GM19324 (cell line): ENCODE results near the gene NLRP3.
"Not testable (repeated sequence)": the region's sequence is repeated elsewhere in the genome, so short reads cannot be mapped to it uniquely, and the experiment has no call there.

Experiments used
- ATAC-seq: cut with Tn5 transposase; IDR thresholded peaks from one replicate; pipeline ENCODE4 v1.9.1; 2021; ENCODE audit warnings: mild to moderate bottlenecking, moderate library complexity; ENCODE audit not compliant: unreplicated experiment, low FRiP score

NLRP3 gene

GRCh38 chr1:247390116-247390791 lies 25.7 kb upstream of the NLRP3 start:
- ATAC-seq = peak; percentile 100

- ATAC-seq = no peak
Observed at GRCh38 chr1:247390996-247391395, 25.0 kb upstream of the NLRP3 start.

DNA sequence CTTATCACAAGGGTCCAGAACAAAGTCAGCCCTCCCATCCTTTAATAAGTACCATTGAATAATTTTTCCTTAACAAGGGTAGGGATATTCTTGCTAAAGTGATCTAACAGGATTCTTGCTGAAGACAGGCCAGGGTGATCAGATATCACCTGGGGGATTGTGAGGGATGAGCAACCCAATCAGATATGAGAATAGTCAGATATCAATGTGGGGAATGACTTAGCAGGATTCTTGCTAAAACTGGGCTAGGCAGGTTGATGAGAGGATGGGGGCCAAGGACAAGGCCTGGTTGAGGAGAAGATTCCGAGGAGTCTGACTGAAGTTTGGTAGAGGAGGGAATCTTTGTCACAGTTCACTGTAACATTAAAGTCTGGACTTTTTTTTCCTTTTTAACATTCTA lies 23.9 kb upstream of the NLRP3 start:
- ATAC-seq = no peak

DNA sequence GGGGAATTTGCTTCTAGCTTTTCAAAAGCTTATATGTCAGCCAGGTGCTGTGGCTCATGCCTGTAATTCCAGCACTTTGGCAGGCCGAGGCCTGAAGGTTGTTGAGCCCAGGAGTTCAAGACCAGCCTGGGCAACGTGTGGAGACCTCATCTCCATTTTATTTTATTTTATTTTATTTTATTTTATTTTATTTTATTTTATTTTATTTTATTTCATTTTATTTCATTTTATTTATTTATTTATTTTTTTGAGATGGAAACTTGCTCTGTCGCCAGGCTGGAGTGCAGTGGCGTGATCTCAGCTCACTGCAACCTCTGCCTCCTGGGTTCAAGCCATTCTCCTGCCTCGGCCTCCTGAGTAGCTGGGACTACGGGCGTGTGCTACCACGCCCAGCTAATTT lies 20.9 kb upstream of the NLRP3 start:
- not testable (repeated sequence) for ATAC-seq

GRCh38 chr1:247400685-247401084 lies 15.3 kb upstream of the NLRP3 start:
- ATAC-seq = no peak

- ATAC-seq = no peak
Observed at GRCh38 chr1:247401310-247402119, 14.5 kb upstream of the NLRP3 start.

DNA sequence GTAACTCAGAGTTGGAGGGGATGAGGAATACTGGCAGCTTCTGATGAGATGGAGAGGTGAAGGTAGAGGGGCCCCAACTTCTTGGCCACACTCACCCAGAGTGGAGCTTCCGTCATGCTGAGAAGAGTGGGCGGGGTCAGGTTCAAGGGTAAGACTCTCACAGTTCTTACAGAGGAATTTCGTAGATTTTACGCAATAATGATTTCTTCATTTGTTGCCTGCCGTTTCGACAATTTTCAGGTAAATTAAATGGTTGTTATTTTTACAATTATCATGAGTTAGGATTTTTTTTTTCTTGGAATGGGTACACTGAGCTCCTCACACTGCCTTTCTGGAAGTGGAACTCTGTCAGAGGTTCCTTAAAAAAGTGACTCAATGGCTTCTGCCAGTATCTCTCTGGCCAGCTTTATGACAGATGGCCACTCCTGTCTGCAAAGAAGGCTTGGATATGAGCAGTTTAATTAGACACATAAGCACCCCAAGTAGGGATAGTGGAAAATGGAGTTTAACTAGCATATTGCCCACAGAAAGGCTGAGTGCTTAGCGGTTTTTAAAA lies 13.8 kb upstream of the NLRP3 start:
- ATAC-seq = no peak

GRCh38 chr1:247406014-247406656 lies 9.8 kb upstream of the NLRP3 start:
- ATAC-seq = no peak

DNA sequence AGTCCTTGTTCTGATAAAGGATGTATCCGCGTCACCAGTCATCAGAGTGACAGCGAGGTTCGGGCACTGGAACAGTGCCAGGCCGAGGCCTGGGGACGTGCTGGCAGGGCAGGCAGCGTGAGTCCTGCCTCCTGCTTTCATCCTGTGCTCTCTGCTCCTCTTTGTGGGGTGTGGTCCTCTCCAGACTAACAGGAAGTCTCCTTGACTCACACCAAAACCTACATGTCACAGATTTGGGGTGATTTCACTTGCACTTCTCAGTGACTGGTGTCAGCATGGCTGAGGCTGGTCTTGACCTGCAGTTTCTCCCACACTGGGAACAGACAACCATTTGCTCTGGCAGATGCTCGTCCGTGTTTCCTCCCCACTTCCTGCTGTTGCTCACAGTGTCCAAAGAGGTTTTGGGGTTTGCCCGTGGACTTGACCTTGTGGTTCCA lies 8.8 kb upstream of the NLRP3 start:
- peak; percentile 77 for ATAC-seq

DNA sequence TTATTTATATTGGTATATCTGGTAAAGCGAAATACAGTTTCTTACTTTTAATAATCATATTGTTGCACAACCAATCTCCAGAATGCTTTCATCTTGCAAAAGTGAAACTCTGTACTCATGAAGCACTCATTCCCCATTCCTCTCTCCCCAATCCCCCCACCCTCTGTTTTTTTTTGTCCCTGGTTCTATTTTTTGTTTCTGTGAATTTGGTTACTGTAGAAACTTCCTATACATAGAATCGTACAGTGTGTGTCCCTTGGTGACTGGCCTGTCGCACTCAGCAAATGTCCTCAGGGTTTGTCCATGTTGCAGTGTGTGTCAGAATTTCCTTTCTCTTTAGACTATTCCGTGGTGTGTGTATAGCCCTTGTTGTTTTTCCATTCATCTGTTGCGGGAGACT lies 7.9 kb upstream of the NLRP3 start:
- ATAC-seq = no peak

- peak; percentile 72 for ATAC-seq
Observed at GRCh38 chr1:247409869-247410544, 6.0 kb upstream of the NLRP3 start.

- ATAC-seq = no peak
Observed at GRCh38 chr1:247411621-247412327, 4.2 kb upstream of the NLRP3 start.

GRCh38 chr1:247417831-247418230 lies 1.9 kb downstream of the NLRP3 start:
- ATAC-seq = no peak

DNA sequence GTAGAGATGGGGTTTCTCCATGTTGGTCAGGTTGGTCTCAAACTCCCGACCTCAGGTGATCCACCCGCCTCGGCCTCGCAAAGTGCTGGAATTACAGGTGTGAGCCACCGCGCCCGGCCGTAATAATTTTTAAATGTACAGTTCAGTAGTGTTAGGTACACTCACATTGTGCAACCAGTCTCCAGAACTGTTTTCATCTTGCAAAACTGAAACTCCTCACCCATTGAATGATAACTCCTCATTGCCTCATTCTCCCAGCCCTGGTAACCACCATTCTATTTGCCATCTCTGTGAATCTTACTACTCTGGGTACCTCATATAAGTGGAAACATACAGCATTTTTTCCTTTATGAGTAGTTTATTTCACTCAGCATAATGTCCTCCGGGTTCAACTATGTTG lies 3.4 kb downstream of the NLRP3 start:
- no peak for ATAC-seq

DNA sequence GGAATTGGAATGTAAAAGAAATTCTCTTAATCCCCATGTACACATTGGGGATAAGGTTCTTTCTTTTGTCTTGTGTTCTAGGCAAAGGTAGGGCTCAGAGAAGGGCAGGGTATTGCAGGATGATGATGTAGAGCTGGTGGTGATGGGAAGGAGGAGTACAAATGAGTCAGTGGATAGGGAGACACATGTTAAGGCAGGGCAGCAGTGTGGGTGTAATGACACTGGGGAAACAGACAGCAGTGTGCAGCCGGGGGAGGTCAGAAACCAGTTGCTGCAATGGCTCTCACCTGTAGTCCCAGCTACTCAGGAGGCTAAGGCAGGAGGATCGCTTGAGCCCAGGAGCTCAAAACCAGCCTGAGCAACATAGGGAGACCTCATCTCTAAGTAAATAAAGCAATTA lies 5.1 kb downstream of the NLRP3 start:
- ATAC-seq = no peak

- ATAC-seq = no peak
Observed at GRCh38 chr1:247429496-247429895, 13.5 kb downstream of the NLRP3 start.

- no peak for ATAC-seq
Observed at GRCh38 chr1:247430434-247430833, 14.5 kb downstream of the NLRP3 start.

- no peak for ATAC-seq
Observed at GRCh38 chr1:247431643-247432042, 15.7 kb downstream of the NLRP3 start.

DNA sequence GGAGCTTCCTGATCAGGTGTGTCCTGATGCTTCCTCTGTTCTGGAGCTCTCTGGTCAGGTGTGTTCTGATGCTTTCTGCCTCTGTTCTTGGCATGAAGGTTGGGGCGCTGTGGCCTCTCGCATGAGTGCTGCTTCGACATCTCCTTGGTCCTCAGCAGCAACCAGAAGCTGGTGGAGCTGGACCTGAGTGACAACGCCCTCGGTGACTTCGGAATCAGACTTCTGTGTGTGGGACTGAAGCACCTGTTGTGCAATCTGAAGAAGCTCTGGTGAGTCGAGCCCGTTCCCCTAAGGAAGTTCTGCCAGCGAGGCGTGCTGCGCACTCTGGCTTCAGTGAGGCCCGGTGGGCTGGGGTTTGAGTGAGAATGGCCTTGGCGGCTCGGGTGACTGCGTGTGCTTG lies 18.0 kb downstream of the NLRP3 start:
- ATAC-seq = no peak
